ENCODE data around the gene GLYATL2.

DNA sequence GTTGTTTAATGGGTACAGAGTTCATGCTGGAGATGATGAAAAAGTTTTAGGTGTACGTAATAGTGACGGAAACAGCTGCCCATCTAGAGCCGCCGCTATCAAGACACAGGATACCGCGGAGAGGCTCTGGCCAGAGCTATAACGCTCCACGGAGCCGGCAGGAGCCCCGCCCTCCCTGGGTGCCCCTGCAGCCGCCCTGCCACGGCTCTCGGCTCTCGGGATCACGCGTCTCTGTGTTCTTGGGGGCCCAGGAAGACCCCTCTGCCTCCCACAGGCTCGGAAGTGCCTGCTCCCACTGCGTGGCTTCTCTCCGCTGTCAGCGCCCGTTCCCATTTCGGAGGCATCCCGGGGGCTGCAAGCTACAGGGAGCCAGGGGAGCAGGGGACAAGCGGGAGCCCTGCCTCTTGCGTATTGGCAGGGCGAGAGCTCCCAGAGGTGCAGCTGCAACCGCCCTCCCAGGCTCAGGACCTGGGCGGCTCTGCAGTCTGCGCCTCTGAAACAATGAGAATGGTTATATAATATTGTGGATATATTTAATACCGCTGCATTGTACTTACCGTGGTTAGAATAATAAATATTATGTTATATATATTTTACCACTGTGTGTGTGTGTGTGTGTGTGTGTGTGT is 13.7 kb downstream of the GLYATL2 start:
- TF ChIP-seq, protein P1, sequence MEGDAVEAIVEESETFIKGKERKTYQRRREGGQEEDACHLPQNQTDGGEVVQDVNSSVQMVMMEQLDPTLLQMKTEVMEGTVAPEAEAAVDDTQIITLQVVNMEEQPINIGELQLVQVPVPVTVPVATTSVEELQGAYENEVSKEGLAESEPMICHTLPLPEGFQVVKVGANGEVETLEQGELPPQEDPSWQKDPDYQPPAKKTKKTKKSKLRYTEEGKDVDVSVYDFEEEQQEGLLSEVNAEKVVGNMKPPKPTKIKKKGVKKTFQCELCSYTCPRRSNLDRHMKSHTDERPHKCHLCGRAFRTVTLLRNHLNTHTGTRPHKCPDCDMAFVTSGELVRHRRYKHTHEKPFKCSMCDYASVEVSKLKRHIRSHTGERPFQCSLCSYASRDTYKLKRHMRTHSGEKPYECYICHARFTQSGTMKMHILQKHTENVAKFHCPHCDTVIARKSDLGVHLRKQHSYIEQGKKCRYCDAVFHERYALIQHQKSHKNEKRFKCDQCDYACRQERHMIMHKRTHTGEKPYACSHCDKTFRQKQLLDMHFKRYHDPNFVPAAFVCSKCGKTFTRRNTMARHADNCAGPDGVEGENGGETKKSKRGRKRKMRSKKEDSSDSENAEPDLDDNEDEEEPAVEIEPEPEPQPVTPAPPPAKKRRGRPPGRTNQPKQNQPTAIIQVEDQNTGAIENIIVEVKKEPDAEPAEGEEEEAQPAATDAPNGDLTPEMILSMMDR (IDR thresholded peaks at IDR 0.05; ENCODE audit: low read depth, low read length) = no peak
- TF ChIP-seq EZH2phosphoT487 (IDR thresholded peaks at IDR 0.05; ENCODE audit: low read depth) = no peak
